GM18526 (cell line): ENCODE results near the gene ALX1.

Source experiments
- POLR2A ChIP-seq: IDR thresholded peaks from 3 replicates; pipeline ENCODE4 v1.6.1; 2011; ENCODE audit not compliant: insufficient read length; ENCODE audit errors: extremely low read depth

The ALX1 gene

GRCh38 chr12:85279449-85280164 is 413 bp upstream of the ALX1 start:
- no peak for TF ChIP-seq POLR2A

GRCh38 chr12:85280984-85281630 is 1.1 kb downstream of the ALX1 start:
- no peak for TF ChIP-seq POLR2A

GRCh38 chr12:85281636-85282312 is 1.8 kb downstream of the ALX1 start:
- TF ChIP-seq POLR2A, result no peak

- no peak for TF ChIP-seq POLR2A
Observed at GRCh38 chr12:85283560-85283959, 3.5 kb downstream of the ALX1 start.

GRCh38 chr12:85296362-85296761 is 16.3 kb downstream of the ALX1 start:
- TF ChIP-seq POLR2A, result no peak

- TF ChIP-seq POLR2A, result no peak
Observed at GRCh38 chr12:85299053-85299452, 19.0 kb downstream of the ALX1 start.

- TF ChIP-seq POLR2A, result no peak
Observed at GRCh38 chr12:85301051-85301450, 21.0 kb downstream of the ALX1 start.

GRCh38 chr12:85308374-85308773 is 28.4 kb downstream of the ALX1 start:
- TF ChIP-seq POLR2A, result no peak

- no peak for TF ChIP-seq POLR2A
Observed at GRCh38 chr12:85309125-85309566, 29.1 kb downstream of the ALX1 start.

GRCh38 chr12:85310025-85310424 is 30.0 kb downstream of the ALX1 start:
- TF ChIP-seq POLR2A, result no peak

GRCh38 chr12:85310456-85311076 is 30.5 kb downstream of the ALX1 start:
- no peak for TF ChIP-seq POLR2A

- TF ChIP-seq POLR2A, result no peak
Observed at GRCh38 chr12:85322715-85323114, 42.7 kb downstream of the ALX1 start.

GRCh38 chr12:85325442-85325841 is 45.4 kb downstream of the ALX1 start:
- TF ChIP-seq POLR2A, result no peak

GRCh38 chr12:85329913-85330312 is 49.9 kb downstream of the ALX1 start:
- TF ChIP-seq POLR2A, result no peak

GRCh38 chr12:85348779-85349178 is 68.8 kb downstream of the ALX1 start:
- TF ChIP-seq POLR2A, result no peak

GRCh38 chr12:85350356-85350755 is 70.3 kb downstream of the ALX1 start:
- TF ChIP-seq POLR2A, result no peak
